Calu3 (cell line): ENCODE results near the gene PKHD1. TPM values are rescaled to one million over a fixed set of nuclear protein-coding genes. Genes with fewer than 3 reads are reported as not detected.

Experiments used
- BruUV-seq: library from RNA; stranded (reverse); fragments of 400-500 nt; replicated peaks from 2 replicates; lab custom pipeline; 2021; lab: Mats Ljungman, UMichigan
- CTCF ChIA-PET: fragments of 300-600 bp; sonication (Branson Sonifier 250); formaldehyde crosslinking; loops from one replicate; lab custom pipeline; 2022; ENCODE audit warnings: antibody characterized with exemption; lab: Charles Lee
- DNase-seq: peaks from one replicate; pipeline ENCODE4 v3.0.0; 2022
- H3K27ac Mint-ChIP-seq: one replicate; pipeline ENCODE4 v1.8.0; 2022; ENCODE audit warnings: mixed read lengths; ENCODE audit not compliant: unreplicated experiment
- H3K27me3 Mint-ChIP-seq: one replicate; pipeline ENCODE4 v1.8.0; 2022; ENCODE audit warnings: mixed read lengths; ENCODE audit not compliant: unreplicated experiment
- H3K36me3 Mint-ChIP-seq: one replicate; pipeline ENCODE4 v1.8.0; 2022; ENCODE audit warnings: mild to moderate bottlenecking, moderate library complexity, mixed read lengths; ENCODE audit not compliant: insufficient read depth, unreplicated experiment
- H3K4me1 Mint-ChIP-seq: one replicate; pipeline ENCODE4 v1.8.0; 2022; ENCODE audit warnings: mild to moderate bottlenecking, low read depth, mixed read lengths; ENCODE audit not compliant: unreplicated experiment
- H3K4me3 Mint-ChIP-seq: one replicate; pipeline ENCODE4 v1.8.0; 2022; ENCODE audit warnings: mild to moderate bottlenecking, low read depth, moderate library complexity, mixed read lengths; ENCODE audit not compliant: unreplicated experiment
- H3K9me3 Mint-ChIP-seq: one replicate; pipeline ENCODE4 v1.8.0; 2022; ENCODE audit warnings: low read depth, mixed read lengths; ENCODE audit not compliant: unreplicated experiment
- CTCF ChIP-seq: fragments of 200-600 bp; IDR thresholded peaks from one replicate; pipeline ENCODE4 v1.8.0; 2022; ENCODE audit warnings: antibody characterized with exemption; ENCODE audit not compliant: unreplicated experiment
- intact Hi-C: fragments of 100-400 bp; cut with micrococcal nuclease; formaldehyde crosslinking; loops from one replicate; pipeline ENCODE4 v1.10.0; 2022; ENCODE audit not compliant: unreplicated experiment
- total RNA-seq: library from RNA; stranded (reverse); gene quantifications from 2 replicates; pipeline ENCODE4 v1.2.3, GENCODE V29; 2022

Gene PKHD1
- total RNA-seq, 1 experiment from 2014 or later: 25.2 TPM

GRCh38 chr6:51972659-51973058 lies 114.8 kb downstream of the PKHD1 start:
- H3K4me1 Mint-ChIP-seq: no peaks in the 10 kb centered on the region
- no peak overlapping the region for H3K27ac Mint-ChIP-seq
- no peak for TF ChIP-seq CTCF
- CTCF ChIA-PET: interaction anchor here (0.6 kb wide), 1 partner anchor 1190 kb away, joined by 5 read pairs; no protein-coding TSS in a partner anchor
- no peaks in the 10 kb centered on the region for H3K27me3 Mint-ChIP-seq
- H3K4me3 Mint-ChIP-seq: no peak overlapping the region
- intact Hi-C loops: no loop called here
- BruUV-seq: no TSS peak
- no peaks in the 10 kb centered on the region for H3K9me3 Mint-ChIP-seq
- DNase-seq: no peak
- H3K36me3 Mint-ChIP-seq: peaks cover 8% of the 10 kb centered on the region

- no peaks in the 10 kb centered on the region for H3K4me1 Mint-ChIP-seq
Observed at GRCh38 chr6:51968265-51968664, 119.1 kb downstream of the PKHD1 start.

GRCh38 chr6:51965222-51965801 lies 122.1 kb downstream of the PKHD1 start:
- CTCF ChIA-PET: no interaction called here
- Mint-ChIP-seq H3K9me3 (no peaks in the 10 kb centered on the region), H3K4me3 (no peak overlapping the region), H3K27ac (no peak overlapping the region), H3K36me3 (peaks cover 9% of the 10 kb centered on the region), H3K4me1 (no peaks in the 10 kb centered on the region), H3K27me3 (no peaks in the 10 kb centered on the region)
- no peak for DNase-seq
- no peak for TF ChIP-seq CTCF
- intact Hi-C loops: no loop called here
- no TSS peak for BruUV-seq

More at GRCh38 chr6:51968265-51968664, 119.1 kb downstream of the PKHD1 start:
- no TSS peak for BruUV-seq
- no peak for DNase-seq
- CTCF ChIA-PET: no interaction called here
- no peaks in the 10 kb centered on the region for H3K27me3 Mint-ChIP-seq
- H3K36me3 Mint-ChIP-seq: peaks cover 11% of the 10 kb centered on the region
- no peak for TF ChIP-seq CTCF
- H3K4me3 Mint-ChIP-seq: no peak overlapping the region
- no peak overlapping the region for H3K27ac Mint-ChIP-seq
- no peaks in the 10 kb centered on the region for H3K9me3 Mint-ChIP-seq
- intact Hi-C loops: no loop called here

GRCh38 chr6:51963980-51964379 lies 123.4 kb downstream of the PKHD1 start:
- no peak overlapping the region for H3K27ac Mint-ChIP-seq
- no peaks in the 10 kb centered on the region for H3K27me3 Mint-ChIP-seq
- intact Hi-C loops: no loop called here
- DNase-seq: no peak
- BruUV-seq: no TSS peak
- H3K4me3 Mint-ChIP-seq: no peak overlapping the region
- no peaks in the 10 kb centered on the region for H3K9me3 Mint-ChIP-seq
- no peaks in the 10 kb centered on the region for H3K4me1 Mint-ChIP-seq
- peaks cover 4% of the 10 kb centered on the region for H3K36me3 Mint-ChIP-seq
- TF ChIP-seq CTCF: no peak
- CTCF ChIA-PET: interaction anchor here (0.6 kb wide), 1 partner anchor 1059 kb away, joined by 4 read pairs; no protein-coding TSS in a partner anchor
